Liver (tissue), 3 donors: ENCODE data around the gene MAPKAP1.

Experiments
- FOXA1 ChIP-seq: IDR thresholded peaks from 2 replicates; pipeline ENCODE4 v1.6.1; 2016; ENCODE audit warnings: antibody characterized with exemption
- RXRA ChIP-seq, 2 donors: IDR thresholded peaks; 2 replicates each; pipeline ENCODE4 v1.6.1; 2017 to 2018; ENCODE audit warnings: antibody characterized with exemption in 2 of 2, mild to moderate bottlenecking in 1 of 2
- YY1 ChIP-seq: IDR thresholded peaks from 2 replicates; pipeline ENCODE4 v1.6.1; 2016; ENCODE audit warnings: antibody characterized with exemption, mild to moderate bottlenecking
- TF ChIP-seq, protein P1 (sequence below): fragments of 150-350 bp; IDR thresholded peaks from 2 replicates; pipeline ENCODE4 v1.5.1; 2017; ENCODE audit warnings: improper control_type of control experiment, low read depth, low read length; ENCODE audit not compliant: missing input control
- donor health status: healthy.
- donor health status: healthy.

DNA sequence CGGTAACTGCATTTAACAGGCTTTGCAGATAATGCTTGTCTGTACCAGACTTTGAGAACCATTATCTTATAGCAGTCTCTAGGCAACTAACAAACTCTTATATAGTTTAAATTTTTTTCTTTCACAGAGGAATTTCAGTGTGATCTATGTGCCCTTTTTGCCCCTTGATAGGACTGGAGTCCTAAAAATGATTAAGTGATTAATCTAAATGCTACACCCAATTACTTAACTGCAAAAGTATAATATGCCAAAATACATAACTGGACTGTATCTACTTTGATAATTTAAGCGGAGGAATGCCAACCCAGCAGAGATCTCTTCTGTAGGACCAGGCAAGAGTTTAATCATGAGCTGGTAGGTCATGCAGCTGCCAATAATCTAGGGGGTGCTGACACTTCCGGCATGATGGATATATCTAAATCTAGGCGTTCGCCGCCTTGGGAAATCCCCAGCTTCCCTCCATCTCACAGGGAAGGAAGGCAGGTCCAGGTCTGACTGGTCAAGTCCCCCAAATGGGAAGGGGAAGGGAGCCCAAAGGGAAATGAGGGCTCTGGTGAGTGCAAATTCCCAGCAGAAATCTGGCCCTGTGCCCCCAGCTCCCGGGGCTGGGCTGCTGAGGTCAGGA lies 239.8 kb downstream of the MAPKAP1 start:
- TF ChIP-seq, protein P1, sequence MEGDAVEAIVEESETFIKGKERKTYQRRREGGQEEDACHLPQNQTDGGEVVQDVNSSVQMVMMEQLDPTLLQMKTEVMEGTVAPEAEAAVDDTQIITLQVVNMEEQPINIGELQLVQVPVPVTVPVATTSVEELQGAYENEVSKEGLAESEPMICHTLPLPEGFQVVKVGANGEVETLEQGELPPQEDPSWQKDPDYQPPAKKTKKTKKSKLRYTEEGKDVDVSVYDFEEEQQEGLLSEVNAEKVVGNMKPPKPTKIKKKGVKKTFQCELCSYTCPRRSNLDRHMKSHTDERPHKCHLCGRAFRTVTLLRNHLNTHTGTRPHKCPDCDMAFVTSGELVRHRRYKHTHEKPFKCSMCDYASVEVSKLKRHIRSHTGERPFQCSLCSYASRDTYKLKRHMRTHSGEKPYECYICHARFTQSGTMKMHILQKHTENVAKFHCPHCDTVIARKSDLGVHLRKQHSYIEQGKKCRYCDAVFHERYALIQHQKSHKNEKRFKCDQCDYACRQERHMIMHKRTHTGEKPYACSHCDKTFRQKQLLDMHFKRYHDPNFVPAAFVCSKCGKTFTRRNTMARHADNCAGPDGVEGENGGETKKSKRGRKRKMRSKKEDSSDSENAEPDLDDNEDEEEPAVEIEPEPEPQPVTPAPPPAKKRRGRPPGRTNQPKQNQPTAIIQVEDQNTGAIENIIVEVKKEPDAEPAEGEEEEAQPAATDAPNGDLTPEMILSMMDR = no peak
- TF ChIP-seq YY1 (no peak), RXRA (IDR thresholded peaks at IDR 0.05) (no peak), FOXA1 (no peak)
